HG03442 (cell line): ENCODE measurements around the gene TPD52L3.

Experiments used
- ATAC-seq: cut with Tn5 transposase; IDR thresholded peaks from one replicate; pipeline ENCODE4 v1.9.1; 2021; ENCODE audit warnings: mild to moderate bottlenecking, moderate library complexity; ENCODE audit not compliant: unreplicated experiment

Gene TPD52L3

GRCh38 chr9:6328103-6328502 is at the start of gene TPD52L3:
TPD52L3 (plus strand) TSS chr9:6328375; CDS start chr9:6328596, 221 bp downstream.
- no peak for ATAC-seq

GRCh38 chr9:6301858-6302257 is 26.3 kb upstream of the TPD52L3 start:
- no peak for ATAC-seq

GRCh38 chr9:6302417-6302816 is 25.8 kb upstream of the TPD52L3 start:
- no peak for ATAC-seq

- no peak for ATAC-seq
These were observed 23.9 kb upstream of the TPD52L3 start for GRCh38 chr9:6304232-6304631.

GRCh38 chr9:6305954-6306563 is 22.1 kb upstream of the TPD52L3 start:
- no peak for ATAC-seq

GRCh38 chr9:6307551-6308096 is 20.6 kb upstream of the TPD52L3 start:
- ATAC-seq, result no peak

GRCh38 chr9:6330958-6331634 is 2.9 kb downstream of the TPD52L3 start:
- ATAC-seq, result no peak

- ATAC-seq, result no peak
These were observed 6.1 kb downstream of the TPD52L3 start for GRCh38 chr9:6334305-6334704.

GRCh38 chr9:6348766-6349165 is 20.6 kb downstream of the TPD52L3 start:
- ATAC-seq, result no peak

- no peak for ATAC-seq
These were observed 23.6 kb downstream of the TPD52L3 start for GRCh38 chr9:6351737-6352136.

- ATAC-seq, result peak; percentile 81
These were observed 26.0 kb downstream of the TPD52L3 start for GRCh38 chr9:6354072-6354686.

GRCh38 chr9:6355728-6356127 is 27.6 kb downstream of the TPD52L3 start:
- ATAC-seq, result peak; percentile 61

GRCh38 chr9:6356441-6356840 is 28.3 kb downstream of the TPD52L3 start:
- ATAC-seq, result no peak

- ATAC-seq, result no peak
These were observed 28.7 kb downstream of the TPD52L3 start for GRCh38 chr9:6356904-6357303.

GRCh38 chr9:6367128-6367890 is 39.1 kb downstream of the TPD52L3 start:
- no peak for ATAC-seq

GRCh38 chr9:6368831-6369230 is 40.7 kb downstream of the TPD52L3 start:
- ATAC-seq, result no peak
